Fibroblast of peridontal ligament (primary cell): ENCODE results near the gene TMEM175.
A peak's percentile ranks its signal among the peaks of the same experiment; 100 is the strongest.

ENCODE experiments used
- DNase-seq: peaks from one replicate; pipeline ENCODE4 v3.0.0-alpha.2; 2010; ENCODE audit errors: extremely low read depth

Gene TMEM175

DNA sequence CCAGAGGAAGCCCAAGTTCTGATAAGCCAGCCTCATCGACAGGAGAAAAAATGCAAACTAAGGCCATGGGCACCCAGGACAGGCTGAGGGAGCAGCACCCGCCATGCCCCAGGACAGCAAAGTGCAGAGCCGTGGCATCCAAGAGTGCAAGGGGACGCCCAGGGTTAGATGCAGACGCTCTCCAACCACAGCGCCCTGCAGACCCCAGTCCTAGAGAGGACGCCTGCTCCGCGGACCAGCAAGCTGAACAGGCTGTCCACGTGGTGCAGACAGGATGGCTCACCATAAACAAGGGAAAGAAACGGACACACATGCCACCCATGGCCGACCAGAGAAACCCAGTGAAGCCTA is 32.7 kb upstream of the TMEM175 start:
- no peak for DNase-seq

GRCh38 chr4:900073-900472 is 32.2 kb upstream of the TMEM175 start:
- DNase-seq, result no peak

- no peak for DNase-seq
Observed at GRCh38 chr4:900721-901120, 31.5 kb upstream of the TMEM175 start.

- no peak for DNase-seq
Observed at GRCh38 chr4:901192-901910, 30.9 kb upstream of the TMEM175 start.

GRCh38 chr4:903066-904046 is 28.9 kb upstream of the TMEM175 start:
- DNase-seq, result no peak

- no peak for DNase-seq
Observed at GRCh38 chr4:905485-906338, 26.5 kb upstream of the TMEM175 start.

- DNase-seq, result no peak
Observed at GRCh38 chr4:906339-907102, 25.7 kb upstream of the TMEM175 start.

DNA sequence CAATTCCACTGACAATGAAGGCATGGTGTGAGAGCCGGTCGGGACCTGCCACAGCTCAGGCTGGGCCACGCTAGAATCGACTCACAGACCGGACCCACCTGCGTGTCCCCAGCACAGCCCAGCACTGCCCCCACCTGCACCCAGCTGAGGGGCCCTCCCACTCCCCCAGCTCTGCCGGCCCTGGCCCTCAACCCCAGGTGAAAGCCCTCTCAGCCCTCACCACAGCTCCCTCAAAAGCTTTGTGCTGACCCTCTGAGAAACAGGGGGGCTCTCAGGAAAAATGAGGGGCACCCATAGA is 25.2 kb upstream of the TMEM175 start:
- no peak for DNase-seq

DNA sequence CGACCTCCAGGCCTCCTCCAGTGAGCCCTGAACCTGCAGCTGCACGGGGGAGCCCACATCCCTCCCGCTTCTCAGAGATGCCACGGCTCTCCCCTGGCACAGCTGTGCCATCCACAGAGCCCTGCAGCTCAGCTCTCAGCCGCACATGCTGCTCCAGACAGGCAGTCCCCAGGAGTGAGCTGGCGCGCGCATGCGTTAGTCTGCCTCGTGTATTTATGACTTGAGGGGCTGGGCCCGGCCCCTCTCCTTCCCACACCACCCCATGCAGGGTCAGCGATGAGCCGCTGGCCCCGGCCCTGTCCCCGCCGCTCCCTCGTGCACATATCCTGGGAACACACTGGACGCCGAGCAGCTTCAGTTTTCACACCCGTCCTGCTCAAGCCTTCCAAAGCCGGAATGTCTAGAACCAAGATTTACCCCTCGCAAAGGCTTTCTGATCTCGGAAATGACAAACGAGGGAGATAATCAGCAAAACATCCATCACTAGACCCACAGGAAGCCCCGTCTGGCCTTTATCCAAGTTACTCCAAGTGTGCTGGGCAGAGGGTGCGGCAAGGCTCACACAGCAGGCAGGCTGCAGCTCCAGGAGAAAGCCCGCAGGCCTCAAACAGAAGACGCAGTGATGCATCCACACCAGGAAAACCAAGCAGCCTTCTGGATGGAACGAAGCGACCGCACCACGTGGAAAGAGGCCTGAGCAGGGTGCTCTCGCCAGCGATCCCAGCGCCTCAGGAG is 24.4 kb upstream of the TMEM175 start:
- DNase-seq, result no peak

- DNase-seq, result no peak
Observed at GRCh38 chr4:909131-909571, 23.1 kb upstream of the TMEM175 start.

DNA sequence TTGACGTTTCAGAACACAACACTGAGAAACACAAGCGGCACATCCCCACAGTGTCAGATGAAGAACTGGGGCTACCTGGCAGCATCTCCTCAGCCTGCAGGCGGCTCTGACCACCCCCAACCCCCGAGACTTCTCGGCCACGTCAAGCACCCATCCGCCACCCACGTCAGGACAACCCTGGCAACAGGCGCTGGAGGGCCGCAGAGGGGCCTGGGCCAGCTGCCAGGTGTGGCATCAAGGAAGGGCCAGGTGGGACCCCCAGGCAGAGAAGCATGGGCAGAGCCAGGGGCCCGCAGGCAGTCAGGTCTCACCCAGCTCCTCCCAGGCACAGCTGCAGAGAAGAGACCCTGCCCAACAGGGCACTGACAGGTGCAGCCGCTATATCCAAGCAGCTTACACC is 22.4 kb upstream of the TMEM175 start:
- DNase-seq, result no peak

DNA sequence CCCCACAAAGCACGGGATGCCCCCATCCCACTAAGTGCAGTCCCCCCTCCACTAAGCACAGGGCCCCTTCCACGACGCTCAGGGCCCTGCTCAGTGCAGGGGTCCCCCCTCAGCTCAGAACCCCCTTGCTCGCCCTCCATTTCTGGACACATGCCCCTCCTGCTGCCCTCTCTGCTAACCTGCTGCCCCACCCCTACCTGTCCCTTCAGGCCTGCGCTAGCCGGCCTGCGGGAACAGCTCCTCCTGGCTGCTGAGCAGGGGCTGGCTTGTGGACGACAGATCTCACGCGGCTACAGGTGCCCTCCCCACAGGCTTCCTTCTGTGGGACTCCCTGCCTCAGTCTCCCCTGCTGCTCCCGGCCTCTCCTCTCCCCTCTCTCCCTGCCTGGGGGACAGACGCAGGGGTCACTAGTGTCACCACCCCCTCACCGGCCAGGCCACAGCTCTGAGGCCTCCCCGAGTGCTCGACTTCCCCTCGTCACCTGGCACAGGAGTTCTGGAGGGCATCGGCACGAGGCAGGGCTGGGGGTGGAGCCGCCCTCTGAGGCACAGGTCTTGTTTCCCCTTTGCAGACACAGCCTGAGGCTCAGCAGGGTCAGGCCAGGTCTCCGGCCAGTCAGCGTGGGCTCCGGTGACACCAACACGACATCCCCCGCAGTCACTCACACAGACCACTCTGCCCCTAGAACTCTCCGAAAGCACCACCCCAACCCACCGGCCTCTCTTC is 21.7 kb upstream of the TMEM175 start:
- no peak for DNase-seq

GRCh38 chr4:911221-911751 is 21.0 kb upstream of the TMEM175 start:
- DNase-seq, result no peak

GRCh38 chr4:911871-912490 is 20.3 kb upstream of the TMEM175 start:
- DNase-seq, result no peak

- DNase-seq, result no peak
Observed at GRCh38 chr4:912548-913279, 19.5 kb upstream of the TMEM175 start.

DNA sequence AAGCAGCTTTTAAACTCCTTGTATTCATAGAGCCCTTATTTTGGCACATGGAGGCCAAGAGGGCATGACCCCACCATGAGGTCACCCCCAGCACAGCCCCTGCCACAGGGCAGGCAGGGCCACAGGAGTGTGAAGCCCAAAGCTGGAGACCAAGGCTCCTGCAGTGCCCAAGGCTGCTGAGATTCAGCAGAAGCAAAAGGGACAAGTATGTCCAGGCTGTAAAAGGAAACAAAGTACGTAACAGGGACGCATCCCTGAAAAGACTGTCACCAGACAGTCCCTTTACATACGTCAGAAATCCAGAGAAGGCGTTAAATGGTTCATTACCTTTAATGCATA is 19.0 kb upstream of the TMEM175 start:
- no peak for DNase-seq

GRCh38 chr4:914531-914930 is 17.7 kb upstream of the TMEM175 start:
- no peak for DNase-seq

DNA sequence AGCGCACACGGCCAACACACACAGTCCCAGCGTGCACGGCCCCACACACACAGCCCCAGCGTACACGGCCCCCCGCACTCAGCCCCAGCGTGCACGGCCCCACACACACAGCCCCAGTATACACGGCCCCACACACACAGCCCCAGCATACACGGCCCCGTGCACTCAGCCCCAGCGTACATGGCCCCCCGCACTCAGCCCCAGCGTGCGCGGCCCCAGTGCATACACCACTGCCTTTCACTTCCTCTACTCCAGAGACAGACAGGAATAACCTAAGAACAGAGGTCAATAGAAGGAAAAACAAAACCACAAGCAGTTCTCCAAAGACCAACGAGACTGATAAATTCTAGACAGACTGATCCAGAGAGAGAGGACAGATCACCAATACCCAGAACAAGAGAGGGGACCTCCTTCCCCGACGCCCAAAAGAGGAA is 17.2 kb upstream of the TMEM175 start:
- no peak for DNase-seq

DNA sequence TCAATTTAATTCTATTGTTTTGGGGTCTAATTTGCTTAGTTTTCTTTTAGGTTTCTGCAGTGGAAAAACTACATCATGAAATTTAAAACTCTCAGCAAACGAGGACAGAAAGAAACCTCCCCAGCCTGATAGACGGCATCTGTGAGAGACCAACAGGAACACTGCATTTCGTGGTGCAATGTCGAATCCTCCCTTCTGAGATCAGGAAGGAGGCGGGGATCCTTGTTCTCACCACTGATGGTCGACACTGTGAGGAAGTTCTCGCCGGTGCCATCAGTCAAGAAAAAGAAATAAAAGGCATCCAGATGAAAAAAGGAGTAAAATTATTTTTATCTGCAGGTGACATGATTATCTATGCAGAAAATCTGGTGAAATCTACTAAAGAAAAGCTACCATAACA is 16.7 kb upstream of the TMEM175 start:
- DNase-seq, result peak; percentile 67
